Non-pigmented ciliary epithelial cell (primary cell): Measurements from ENCODE around the gene POLD1.

Experiments
- DNase-seq: peaks from one replicate; pipeline ENCODE4 v3.0.0-alpha.2; 2010; ENCODE audit warnings: low read depth

Gene POLD1

DNA sequence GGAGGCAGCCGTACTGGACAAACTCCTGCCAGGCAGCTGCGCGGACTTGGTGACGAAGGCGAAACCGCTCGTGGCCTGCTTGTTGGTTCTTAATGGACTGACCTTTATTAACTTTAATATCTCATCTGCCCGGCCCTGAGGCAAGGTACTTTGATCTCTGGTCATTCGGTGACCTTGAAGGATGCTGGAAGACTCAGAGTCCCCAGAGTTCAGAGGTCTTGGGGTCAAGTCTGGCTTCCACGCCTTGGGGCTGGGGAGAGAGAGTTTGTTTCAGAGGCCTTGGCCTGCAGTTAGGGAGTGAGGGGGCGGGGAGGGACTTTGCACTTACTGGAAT is 82.5 kb downstream of the POLD1 start:
- DNase-seq = no peak

DNA sequence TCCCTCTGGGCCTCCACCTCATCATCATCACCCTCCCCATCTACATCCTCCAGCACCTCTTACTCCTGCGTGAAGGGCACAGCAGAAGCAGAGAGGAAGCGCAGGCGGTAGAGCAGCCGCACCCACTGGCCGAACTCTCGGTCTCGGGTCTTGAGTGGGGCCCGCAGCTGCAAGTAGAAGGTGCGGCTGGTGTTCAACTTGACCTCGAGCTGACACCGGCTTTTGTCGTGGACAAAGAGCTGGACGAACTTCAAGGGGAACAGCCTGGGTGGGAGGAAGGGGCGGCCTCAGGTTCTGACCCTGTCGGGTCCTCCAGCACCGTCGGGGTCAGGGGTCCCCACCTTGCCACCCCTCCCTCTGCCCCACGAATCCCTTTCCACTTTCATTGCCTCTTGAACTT is 83.4 kb downstream of the POLD1 start:
- DNase-seq = no peak
